DND-41 (cell line): ENCODE measurements around the gene RAPGEF1.

ENCODE experiments used
- CTCF ChIP-seq: IDR thresholded peaks from 2 replicates; pipeline ENCODE4 v1.5.1; 2012; ENCODE audit warnings: borderline replicate concordance, low read length, moderate library complexity, mild to moderate bottlenecking; ENCODE audit not compliant: poor library complexity, severe bottlenecking; ENCODE audit errors: extremely low read depth
- EZH2 ChIP-seq: IDR thresholded peaks from 3 replicates; pipeline ENCODE4 v1.6.1; 2012; ENCODE audit warnings: borderline replicate concordance, low read depth, mild to moderate bottlenecking, moderate library complexity, low read length, inconsistent platforms; ENCODE audit not compliant: severe bottlenecking

DNA sequence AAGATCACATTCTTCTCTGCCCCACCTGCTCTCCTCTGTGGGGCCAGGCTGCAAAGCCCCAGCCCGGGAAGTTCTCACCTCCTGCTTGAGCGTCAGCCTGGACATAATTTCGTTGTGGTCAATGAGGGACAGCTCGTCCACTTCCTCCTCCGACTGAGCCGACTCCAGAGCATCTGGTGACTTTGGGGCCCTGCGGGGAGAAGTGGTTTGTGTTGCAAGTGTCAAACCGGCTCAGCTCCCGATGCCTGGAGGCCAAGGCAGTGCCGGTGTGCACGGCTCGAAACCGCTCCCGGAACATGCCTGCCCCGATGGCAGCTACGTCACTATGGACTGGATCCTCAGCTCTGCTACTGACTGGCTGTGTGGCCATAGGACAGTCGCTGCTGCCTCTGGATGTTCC, 141.8 kb downstream of the RAPGEF1 start:
- TF ChIP-seq CTCF = no peak
- no peak for TF ChIP-seq EZH2
